ENCODE data around the gene STAB2.

DNA sequence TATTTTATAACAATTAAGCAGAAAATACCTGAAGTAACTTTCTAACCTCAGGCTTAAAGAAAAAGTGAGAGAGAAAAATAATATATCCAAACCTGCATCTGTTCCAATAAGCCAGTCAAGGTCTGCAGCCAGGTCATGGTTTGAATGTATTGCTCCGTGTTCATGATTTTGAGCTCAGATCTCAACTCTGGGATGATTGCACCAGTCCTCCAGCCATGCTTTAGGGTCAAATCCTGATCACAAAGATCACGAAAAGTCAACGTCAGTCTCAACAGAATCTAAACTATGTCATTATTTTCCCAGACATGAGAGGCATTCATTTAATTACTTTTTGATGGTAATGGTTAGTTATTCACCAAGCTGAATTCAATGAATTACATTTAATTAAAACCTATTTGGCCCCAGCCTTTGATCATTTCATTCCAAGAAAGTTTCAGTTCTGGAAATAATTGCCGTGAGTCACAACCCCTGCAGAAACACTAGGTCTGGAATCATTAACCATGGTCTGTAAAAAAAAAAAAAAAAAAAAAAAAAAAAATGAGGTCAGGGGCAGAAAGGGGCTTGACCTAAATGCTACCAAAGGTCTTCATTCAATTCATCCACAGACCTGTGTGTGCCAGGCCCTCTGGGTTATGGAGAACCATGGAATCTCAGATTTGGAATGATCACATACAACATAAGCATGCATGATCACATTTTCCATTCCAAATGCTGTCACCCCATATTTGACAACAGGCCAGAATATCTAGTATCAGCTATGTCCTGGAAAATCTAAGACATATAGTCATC lies 198.4 kb downstream of the STAB2 start:
- TF ChIP-seq CTCF (IDR thresholded peaks at IDR 0.05) (no peak), MXI1 (IDR thresholded peaks at IDR 0.05; ENCODE audit: low read depth, low read length) (no peak), TCF12 (IDR thresholded peaks at IDR 0.05) (no peak), SIN3A (IDR thresholded peaks at IDR 0.05; ENCODE audit: borderline replicate concordance, low read depth, low read length) (no peak), YY1 (IDR thresholded peaks at IDR 0.05; ENCODE audit: low read depth) (no peak), TAF1 (IDR thresholded peaks at IDR 0.05; ENCODE audit: borderline replicate concordance, low read depth, low read length) (no peak), RAD21 (IDR thresholded peaks at IDR 0.05; ENCODE audit: low read length) (no peak), POLR2AphosphoS5 (IDR thresholded peaks at IDR 0.05; ENCODE audit: low read depth, low read length) (no peak), NFIC (IDR thresholded peaks at IDR 0.05; ENCODE audit: borderline replicate concordance) (no peak), FOXJ3 (CRISPR knock-in tag; IDR thresholded peaks at IDR 0.05) (no peak), EP300 (IDR thresholded peaks at IDR 0.05; ENCODE audit: borderline replicate concordance in 1 of 2, low read depth in 1 of 2, low read length in 1 of 2) (no peak)
- TF ChIP-seq, protein P1, sequence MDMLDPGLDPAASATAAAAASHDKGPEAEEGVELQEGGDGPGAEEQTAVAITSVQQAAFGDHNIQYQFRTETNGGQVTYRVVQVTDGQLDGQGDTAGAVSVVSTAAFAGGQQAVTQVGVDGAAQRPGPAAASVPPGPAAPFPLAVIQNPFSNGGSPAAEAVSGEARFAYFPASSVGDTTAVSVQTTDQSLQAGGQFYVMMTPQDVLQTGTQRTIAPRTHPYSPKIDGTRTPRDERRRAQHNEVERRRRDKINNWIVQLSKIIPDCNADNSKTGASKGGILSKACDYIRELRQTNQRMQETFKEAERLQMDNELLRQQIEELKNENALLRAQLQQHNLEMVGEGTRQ (IDR thresholded peaks at IDR 0.05; ENCODE audit: borderline replicate concordance, low read depth, low read length), result no peak
- TF ChIP-seq, protein P2, sequence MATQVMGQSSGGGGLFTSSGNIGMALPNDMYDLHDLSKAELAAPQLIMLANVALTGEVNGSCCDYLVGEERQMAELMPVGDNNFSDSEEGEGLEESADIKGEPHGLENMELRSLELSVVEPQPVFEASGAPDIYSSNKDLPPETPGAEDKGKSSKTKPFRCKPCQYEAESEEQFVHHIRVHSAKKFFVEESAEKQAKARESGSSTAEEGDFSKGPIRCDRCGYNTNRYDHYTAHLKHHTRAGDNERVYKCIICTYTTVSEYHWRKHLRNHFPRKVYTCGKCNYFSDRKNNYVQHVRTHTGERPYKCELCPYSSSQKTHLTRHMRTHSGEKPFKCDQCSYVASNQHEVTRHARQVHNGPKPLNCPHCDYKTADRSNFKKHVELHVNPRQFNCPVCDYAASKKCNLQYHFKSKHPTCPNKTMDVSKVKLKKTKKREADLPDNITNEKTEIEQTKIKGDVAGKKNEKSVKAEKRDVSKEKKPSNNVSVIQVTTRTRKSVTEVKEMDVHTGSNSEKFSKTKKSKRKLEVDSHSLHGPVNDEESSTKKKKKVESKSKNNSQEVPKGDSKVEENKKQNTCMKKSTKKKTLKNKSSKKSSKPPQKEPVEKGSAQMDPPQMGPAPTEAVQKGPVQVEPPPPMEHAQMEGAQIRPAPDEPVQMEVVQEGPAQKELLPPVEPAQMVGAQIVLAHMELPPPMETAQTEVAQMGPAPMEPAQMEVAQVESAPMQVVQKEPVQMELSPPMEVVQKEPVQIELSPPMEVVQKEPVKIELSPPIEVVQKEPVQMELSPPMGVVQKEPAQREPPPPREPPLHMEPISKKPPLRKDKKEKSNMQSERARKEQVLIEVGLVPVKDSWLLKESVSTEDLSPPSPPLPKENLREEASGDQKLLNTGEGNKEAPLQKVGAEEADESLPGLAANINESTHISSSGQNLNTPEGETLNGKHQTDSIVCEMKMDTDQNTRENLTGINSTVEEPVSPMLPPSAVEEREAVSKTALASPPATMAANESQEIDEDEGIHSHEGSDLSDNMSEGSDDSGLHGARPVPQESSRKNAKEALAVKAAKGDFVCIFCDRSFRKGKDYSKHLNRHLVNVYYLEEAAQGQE (IDR thresholded peaks at IDR 0.05; ENCODE audit: low read depth, low read length), result no peak

Data from SK-N-SH (cell line).